SK-N-DZ (cell line): ENCODE measurements around the gene USP30. TPM values are rescaled to one million over a fixed set of nuclear protein-coding genes. Genes with fewer than 3 reads are reported as not detected.
A peak's percentile ranks its signal among the peaks of the same experiment; 100 is the strongest.
"Not testable (repeated sequence)": the region's sequence is repeated elsewhere in the genome, so short reads cannot be mapped to it uniquely, and the experiment has no call there.

ENCODE experiments used
- DNase-seq: peaks from one replicate; pipeline ENCODE4 v3.0.0-alpha.2; 2015; ENCODE audit warnings: low spot score
- polyA plus RNA-seq, 2 experiments: library from polyadenylated mRNA; depleted of rRNA; stranded (reverse); fragments of >200 nt; gene quantifications; 2 replicates each; pipeline ENCODE4 v1.2.3, GENCODE V29; 2014

The USP30 gene
- 23.5 and 24.3 TPM in 2 replicates for polyA plus RNA-seq (2014; cell fraction: cytosol; rRNA removed)
- 30.7 and 43.8 TPM in 2 replicates for polyA plus RNA-seq (2014; cell fraction: nucleus; rRNA removed)

GRCh38 chr12:109052414-109053323 lies at the start of gene USP30:
Gene USP30 (plus strand): TSS chr12:109052576. CDS start chr12:109052679, 103 bp downstream.
- DNase-seq = peak; percentile 86

GRCh38 chr12:109004017-109004416 lies 48.4 kb upstream of the USP30 start:
- DNase-seq = no peak

- no peak for DNase-seq
Measured at GRCh38 chr12:109009766-109010165, 42.6 kb upstream of the USP30 start.

GRCh38 chr12:109010259-109010658 lies 42.1 kb upstream of the USP30 start:
- DNase-seq = no peak

DNA sequence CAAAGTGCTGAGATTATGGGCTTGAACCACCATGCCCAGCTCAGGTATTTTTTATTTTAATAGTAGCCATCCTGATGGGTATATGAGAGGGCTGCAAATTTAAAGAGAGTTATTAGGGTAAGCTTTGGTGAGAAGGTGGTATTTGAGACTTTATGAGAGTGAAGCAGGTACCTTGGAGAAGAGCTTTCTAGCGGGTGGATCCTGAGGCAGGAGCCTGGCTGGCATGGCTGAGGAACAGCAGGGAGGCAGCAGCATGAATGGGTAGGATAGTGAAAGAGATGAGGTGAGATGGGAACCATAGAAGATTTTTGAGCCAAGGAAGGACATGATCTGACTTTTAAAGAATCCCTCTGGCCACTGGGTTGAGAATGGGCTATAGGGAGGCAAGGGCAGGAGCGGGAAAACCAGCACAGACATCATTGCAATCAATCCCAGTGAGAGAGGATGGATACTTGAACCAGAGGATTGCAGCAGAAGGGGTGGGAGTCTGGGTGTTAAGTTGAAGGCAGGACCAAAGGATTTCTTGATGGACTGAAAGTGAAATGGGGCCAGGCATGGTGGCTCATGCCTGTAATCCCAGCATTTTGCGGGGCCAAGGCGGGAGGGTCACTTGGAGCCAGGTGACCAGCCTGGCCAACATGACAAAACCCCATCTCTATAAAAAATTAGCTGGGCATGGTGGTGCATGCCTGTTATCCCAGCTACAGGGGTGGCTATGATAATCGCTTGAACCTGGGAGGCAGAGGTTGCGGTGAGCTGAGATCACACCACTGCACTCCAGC lies 37.2 kb upstream of the USP30 start:
- no peak for DNase-seq

GRCh38 chr12:109016016-109016415 lies 36.4 kb upstream of the USP30 start:
- DNase-seq = no peak

DNA sequence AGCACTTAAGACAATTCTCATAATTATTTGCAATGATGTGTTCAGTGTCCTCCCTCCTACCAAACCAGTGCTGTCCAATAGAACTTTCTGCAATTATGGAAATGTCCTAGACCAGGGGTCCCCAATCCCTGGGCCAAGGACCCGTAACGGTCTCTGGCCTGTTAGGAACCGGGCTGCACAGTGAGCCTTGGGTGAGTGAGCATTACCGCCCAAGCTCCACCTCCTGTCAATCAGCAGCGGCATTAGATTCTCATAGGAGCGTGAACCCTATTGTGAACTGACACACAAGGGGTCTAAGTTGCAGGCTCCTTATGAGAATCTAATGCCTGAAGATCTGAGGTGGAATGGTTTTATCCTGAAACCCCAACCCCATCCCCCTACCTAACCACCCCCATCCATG lies 35.4 kb upstream of the USP30 start:
- DNase-seq = no peak

DNA sequence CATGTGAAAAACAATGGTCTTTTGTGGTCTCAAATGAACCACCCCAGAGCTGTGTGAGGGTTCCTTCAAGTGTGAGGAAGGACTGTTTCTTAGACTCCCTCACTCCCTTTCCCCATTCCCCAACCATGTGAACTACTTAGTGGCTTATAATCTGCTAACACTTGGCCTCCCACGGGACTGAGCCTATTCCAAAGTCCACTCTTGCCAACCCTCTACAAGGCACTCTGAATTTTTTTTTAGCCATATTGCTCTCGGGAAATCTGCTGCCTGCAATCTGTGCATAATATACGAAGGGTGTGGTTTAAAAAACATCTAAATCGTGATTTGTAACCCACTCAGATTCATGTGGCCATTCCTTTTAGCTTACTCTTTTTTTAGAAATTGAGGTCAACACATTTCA lies 34.1 kb upstream of the USP30 start:
- DNase-seq = no peak

DNA sequence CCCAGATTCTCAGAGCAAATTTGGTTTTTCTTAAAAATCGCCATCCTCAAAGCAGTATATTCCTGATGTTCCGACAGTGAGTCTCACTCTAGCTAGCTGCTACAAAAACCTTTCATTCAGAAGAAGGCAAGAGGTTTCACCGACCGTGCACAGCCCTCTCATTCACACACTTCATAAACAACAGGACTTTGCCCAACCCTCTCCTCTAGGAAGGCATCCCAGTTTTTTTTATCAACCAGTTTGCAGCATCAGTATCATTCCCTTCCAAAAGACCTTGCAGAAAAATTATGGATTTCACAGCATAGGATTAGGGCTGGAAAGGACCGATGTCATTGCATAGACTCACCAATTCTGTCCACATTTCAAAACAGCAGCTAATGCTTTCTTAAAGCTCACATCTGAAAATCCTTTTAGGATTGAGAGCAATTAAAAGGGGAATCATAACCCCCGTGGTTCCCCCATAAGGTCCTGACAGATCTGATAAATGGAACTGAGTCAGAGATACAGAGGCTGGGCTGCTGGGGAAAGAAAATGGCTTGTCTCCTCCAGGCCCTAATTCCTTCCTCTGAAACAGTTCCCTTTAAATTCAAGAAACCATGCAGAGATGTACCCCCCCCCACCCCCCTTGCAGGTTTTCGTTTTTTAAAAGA lies 32.1 kb upstream of the USP30 start:
- DNase-seq = peak; percentile 15

DNA sequence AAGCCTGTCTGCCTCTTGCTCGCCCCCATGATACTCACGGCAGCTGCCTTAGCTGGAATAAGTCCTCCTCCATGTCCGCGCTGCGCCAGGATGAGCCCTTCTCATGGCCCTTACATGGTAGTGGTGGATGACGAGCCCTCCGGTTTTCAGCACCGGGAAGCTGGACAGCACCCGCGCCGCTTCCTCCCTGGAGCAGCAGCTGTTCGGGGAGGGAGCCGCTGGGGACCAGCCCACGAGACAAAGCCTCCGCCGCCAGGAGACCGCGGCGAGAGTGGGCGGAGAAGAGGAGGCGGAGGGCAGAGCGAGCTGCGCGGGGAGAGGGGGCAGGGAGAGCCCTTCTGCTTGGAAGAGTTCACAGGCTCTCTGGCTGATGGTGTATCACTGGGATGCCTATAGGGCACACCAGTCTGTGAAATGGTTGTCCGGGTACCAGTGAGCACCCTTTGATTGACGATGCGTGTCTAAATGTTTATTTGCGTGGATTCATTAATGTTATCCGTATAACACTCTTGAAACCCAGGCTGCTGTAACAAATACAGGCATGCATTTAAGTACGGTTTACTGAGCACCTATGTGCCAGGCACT lies 31.5 kb upstream of the USP30 start, which contains the start of gene SVOP:
TSS of gene SVOP (minus strand) at position 273 of the 585 bp plus-strand sequence. CDS start at position 73, 200 bp downstream.
- DNase-seq = peak; percentile 87

DNA sequence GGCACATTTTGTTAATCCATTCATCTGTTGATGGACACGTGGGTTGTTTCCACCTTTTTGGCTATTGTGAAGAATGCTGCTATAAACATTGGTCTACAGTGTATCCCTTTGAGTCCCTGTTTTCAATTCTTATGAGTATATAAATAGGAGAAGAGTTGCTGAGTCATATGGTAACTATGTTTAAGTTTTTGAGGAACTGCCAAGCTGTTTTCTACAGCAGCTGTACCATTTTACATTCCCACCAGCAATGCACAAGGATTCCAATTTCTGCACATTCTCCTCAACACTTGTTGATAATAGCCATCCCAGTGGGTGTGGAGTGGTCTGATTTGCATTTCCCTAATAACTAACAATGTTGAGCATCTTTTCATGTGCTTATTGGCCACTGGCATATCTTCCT lies 24.6 kb upstream of the USP30 start:
- no peak for DNase-seq

GRCh38 chr12:109028624-109029023 lies 23.8 kb upstream of the USP30 start:
- not testable (repeated sequence) for DNase-seq

GRCh38 chr12:109029411-109029810 lies 23.0 kb upstream of the USP30 start:
- DNase-seq = no peak

DNA sequence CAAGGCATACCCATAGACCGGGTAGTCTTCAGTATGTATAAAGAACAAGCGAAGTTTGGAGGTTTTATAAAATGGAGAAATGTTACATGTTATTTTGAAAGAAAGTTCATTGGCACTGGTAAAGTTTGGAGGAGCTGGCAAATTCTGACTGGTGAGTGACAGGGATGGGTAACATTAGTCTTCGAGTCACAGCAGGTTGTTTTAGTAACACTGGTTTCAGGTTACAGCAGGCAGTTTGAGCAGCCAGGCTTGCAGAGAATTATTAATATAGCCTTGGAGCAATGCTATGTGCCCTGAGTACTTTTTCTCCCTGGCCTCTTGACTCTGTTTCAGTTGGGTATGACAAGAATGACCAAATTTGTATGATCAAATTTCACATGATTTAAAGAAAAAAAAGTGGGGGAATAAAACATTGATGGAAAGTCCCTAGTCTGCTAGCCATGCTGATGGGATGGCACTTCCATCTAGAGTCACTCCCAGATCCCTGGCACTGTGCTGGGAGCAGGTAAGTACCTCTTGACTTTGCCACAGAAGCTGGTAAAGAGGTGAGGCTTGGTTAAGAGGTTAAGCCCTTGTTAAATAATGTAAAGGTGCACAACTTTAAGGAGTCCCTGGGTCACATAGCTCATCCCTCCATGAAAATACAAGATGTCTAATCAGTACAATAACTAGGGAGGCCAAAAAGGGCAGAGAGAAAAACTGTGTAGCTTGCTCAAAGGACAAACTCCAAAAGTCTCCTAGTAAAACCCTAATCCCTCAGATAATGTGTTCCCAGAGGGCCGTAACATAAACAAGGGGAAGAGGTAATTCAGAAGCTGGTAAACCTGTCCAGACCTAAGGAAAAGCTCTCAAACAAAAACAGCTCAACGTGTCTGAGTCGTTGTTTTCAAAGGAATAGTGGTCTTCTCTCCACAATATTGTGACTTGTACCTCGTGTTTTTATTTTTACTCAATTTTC lies 18.9 kb upstream of the USP30 start:
- DNase-seq = no peak

GRCh38 chr12:109036975-109037374 lies 15.4 kb upstream of the USP30 start:
- no peak for DNase-seq

GRCh38 chr12:109044241-109044640 lies 8.1 kb upstream of the USP30 start:
- no peak for DNase-seq

GRCh38 chr12:109047081-109047805 lies 5.1 kb upstream of the USP30 start:
- no peak for DNase-seq

- DNase-seq = not testable (repeated sequence)
Measured at GRCh38 chr12:109048706-109049105, 3.7 kb upstream of the USP30 start.

DNA sequence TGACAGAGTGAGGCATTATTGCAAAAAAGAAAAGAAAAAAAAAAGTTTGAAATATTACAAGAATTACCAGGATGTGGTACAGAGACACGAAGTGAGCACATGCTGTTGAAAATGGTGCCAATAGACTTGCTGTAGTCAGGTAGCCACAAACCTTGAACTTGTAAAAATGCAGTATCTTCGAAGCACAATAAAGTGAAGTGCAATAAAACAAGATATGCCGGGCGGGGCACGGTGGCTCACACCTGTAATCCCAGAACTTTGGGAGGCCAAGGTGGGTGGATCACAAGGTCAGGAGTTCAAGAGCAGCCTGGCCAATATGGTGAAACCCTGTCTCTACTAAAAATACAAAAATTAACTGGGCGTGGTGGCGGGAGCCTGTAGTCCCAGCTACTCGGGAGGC lies 2.6 kb upstream of the USP30 start:
- DNase-seq = not testable (repeated sequence)

- DNase-seq = no peak
Measured at GRCh38 chr12:109052097-109052413, 321 bp upstream of the USP30 start.
